Measurements from ENCODE around the gene UGT2B7.

GRCh38 chr4:69056150-69056549 lies 40.1 kb upstream of the UGT2B7 start:
- TF ChIP-seq, protein P1, sequence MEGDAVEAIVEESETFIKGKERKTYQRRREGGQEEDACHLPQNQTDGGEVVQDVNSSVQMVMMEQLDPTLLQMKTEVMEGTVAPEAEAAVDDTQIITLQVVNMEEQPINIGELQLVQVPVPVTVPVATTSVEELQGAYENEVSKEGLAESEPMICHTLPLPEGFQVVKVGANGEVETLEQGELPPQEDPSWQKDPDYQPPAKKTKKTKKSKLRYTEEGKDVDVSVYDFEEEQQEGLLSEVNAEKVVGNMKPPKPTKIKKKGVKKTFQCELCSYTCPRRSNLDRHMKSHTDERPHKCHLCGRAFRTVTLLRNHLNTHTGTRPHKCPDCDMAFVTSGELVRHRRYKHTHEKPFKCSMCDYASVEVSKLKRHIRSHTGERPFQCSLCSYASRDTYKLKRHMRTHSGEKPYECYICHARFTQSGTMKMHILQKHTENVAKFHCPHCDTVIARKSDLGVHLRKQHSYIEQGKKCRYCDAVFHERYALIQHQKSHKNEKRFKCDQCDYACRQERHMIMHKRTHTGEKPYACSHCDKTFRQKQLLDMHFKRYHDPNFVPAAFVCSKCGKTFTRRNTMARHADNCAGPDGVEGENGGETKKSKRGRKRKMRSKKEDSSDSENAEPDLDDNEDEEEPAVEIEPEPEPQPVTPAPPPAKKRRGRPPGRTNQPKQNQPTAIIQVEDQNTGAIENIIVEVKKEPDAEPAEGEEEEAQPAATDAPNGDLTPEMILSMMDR (IDR thresholded peaks at IDR 0.05): no peak
- no peak for TF ChIP-seq POLR2A (IDR thresholded peaks at IDR 0.05)

Data from uterus (tissue), 2 donors.